Germinal center (tissue), 1 donor: ENCODE data around the gene DDX25.
A peak's percentile ranks its signal among the peaks of the same experiment; 100 is the strongest.
"Not testable (repeated sequence)": the region's sequence is repeated elsewhere in the genome, so short reads cannot be mapped to it uniquely, and the experiment has no call there.

Experiments used
- DNase-seq: peaks from one replicate; pipeline ENCODE4 v3.0.0; 2012; ENCODE audit warnings: mixed read lengths, low spot score

The DDX25 gene

DNA sequence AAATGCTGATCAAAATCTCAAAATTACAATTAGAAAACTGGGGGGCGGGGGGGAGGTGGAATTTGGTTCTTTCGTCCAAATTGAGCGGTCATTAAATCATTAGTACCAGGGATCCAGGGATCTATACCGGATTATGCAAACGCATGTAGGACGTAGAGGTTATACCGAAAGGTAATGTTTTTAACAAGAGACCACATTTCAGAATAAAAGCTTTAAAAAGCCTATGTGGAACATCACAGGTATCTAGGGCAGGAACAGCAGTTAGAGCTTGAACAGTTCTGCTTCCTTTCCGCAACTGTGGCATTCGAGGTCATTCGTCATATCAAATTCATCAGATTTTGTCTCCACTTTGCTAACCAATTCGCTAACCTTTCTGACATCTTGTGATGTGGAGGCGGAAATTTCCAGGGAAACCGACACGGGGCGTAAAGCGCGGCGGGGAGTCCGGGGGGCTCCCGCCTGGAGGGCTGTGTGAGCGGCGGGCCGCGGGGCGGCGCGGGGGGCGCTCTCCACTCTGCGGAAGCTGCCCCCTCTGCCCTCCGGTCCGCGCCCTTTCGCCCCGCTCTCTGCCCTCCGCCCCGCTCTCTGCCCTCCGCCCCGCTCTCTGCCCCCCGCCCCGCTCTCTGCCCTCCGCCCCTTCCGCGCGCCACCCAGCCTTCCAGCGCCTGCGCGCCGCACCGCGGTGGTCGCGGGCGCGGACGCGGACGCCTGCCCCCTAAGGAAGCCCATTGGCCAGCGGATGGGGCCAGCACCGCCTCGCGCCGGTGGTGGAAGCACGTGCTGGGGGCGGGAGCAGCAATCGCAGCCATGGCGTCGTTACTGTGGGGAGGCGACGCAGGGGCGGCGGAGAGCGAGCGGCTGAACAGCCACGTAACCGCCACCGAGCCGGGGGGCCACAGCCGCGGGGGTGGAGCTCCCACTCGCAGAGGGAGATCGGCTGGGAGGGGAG lies at the start of gene DDX25:
Gene DDX25 (plus strand): TSS at position 798 of the 949 bp plus-strand sequence. CDS start 10 bp downstream, at position 808.
- peak; percentile 6 for DNase-seq

DNA sequence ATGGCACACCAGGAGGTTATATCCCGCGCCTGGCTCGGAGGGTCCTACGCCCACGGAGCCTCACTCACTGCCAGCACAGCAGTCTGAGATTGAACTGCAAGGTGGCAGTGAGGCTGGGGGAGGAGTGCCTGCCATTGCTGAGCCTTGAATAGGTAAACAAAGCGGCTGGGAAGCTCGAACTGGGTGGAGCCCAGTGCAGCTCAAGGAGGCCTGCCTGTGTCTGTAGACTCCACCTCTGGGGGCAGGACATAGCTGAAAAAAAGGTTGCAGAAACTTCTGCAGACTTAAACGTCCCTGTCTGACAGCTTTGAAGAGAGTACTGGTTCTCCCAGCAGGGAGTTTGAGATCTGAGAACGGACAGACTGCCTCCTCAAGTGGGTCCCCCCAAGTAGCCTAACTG lies 46.6 kb upstream of the DDX25 start:
- DNase-seq: not testable (repeated sequence)

DNA sequence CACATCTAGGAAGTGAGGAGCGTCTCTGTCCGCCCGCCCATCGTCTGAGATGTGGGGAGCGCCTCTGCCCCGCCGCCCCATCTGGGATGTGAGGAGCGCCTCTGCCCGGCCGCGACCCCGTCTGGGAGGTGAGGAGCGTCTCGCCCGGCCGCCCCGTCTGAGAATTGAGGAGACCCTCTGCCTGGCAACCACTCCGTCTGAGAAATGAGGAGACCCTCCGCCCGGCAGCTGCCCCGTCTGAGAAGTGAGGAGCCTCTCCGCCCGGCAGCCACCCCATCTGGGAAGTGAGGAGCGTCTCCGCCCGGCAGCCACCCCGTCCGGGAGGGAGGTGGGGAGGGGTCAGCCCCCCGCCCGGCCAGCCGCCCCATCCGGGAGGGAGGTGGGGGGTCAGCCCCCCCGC lies 41.5 kb upstream of the DDX25 start:
- not testable (repeated sequence) for DNase-seq

DNA sequence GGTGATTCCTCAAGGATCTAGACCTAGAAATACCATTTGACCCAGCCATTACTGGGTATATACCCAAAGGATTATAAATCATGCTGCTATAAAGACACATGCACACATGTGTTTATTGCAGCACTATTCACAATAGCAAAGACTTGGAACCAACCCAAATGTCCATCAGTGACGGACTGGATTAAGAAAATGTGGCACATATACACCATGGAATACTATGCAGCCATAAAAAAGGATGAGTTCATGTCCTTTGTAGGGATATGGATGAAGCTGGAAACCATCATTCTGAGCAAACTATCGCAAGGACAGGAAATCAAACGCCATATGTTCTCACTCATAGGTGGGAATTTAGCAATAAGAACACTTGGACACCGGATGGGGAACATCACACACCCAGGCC lies 39.0 kb upstream of the DDX25 start:
- not testable (repeated sequence) for DNase-seq

DNA sequence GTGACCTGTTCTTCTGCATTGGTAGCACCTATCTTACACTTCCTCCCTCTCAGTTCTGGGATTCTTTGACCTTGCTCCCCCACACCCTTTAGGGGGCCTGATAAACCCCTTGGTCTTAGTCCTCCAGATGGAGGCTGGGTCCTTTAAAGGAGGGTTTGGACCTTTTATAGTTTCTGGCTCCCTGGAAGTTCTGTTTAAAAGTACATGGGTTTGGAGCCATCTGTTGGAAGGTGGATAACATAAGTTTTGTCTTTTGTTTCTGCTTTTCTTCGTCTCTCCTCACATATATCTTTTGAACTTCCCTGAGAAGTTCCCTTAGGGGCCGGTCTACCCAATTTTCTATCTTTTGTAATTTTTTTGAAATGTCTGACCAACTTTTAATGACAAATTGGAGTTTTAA lies 34.8 kb upstream of the DDX25 start:
- DNase-seq: no peak

DNA sequence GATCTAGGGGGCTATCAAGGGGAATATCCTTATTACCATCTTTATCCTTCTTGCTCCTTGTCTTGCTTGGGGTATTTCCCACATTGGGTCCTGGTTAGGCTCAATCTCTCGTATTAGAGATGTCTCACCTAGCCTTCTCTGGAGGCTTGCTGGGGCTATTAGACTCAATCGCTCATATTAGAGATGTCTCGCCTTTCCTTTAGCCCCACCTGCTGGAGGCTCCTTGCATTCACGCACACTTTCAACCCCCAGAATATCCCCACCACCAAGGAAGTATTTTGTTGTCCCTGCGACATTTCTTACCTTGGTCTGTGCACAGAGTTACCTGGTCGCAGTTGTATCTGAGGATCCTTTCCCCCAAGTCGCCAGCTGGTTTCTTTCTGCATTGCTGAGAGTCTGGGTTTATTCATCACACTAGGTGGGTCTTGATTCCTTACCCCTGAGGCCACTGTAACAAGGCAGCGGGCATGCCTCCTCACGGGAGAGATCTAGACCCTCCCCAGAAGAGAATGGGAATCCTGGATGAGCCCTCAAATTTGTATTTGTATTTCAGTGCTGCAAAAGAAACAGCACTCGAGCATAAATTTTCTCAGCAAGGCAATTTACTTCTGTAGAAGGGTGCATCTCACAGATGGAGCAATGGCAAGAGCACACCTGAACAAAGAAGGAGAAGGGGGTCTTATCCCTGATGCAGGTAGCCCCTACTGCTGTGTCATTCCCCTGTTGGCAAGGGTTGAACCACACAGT lies 32.7 kb upstream of the DDX25 start:
- peak; percentile 17 for DNase-seq

DNA sequence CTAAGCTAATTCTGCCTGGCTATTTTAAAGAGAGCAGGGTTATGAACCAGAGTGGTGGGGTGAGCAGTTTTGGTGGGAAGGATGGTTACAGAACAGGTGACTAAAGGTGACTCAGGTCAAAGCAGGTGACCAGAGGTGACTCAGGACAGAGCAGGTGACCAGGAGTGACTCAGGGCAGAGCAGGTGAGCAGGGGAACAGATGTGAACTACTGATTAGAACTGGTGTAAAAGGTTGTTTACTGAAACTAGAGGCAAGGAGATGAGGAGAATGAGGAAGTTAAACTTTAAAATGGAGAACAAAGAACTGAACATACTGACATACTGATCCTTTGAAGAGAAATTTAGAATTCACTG lies 32.2 kb upstream of the DDX25 start:
- DNase-seq: no peak

DNA sequence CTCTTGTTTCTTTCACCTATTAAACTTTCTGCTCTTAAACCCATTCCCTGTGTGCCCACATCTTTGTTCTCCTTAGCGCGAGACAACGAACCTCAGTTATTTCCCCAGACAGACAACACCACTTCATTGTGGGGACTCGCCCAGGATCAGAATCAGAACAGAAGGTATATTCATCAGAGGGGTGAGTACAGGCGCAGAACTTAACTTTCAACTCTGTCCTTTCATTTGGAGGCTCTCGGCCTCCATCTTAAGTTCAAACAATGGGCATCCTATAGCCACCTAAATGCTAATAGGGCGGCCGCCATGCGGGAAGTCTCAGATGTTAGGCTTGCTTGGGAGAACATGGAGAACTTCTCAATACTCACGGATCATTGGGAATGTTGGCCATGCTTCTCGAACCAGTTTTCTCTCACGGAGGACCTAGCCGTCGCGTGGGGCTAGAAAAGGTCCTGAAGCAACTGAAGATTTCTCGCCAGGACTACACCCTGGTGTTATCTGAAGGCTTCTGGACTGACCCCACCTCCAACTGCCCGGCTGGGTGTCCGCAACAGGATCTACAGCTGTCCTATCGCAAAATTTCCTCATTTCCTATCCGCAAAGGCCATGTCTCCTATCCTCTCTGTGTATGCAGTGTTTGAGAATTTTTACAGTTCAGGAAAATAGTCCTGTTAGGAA lies 30.3 kb upstream of the DDX25 start:
- DNase-seq: no peak

DNA sequence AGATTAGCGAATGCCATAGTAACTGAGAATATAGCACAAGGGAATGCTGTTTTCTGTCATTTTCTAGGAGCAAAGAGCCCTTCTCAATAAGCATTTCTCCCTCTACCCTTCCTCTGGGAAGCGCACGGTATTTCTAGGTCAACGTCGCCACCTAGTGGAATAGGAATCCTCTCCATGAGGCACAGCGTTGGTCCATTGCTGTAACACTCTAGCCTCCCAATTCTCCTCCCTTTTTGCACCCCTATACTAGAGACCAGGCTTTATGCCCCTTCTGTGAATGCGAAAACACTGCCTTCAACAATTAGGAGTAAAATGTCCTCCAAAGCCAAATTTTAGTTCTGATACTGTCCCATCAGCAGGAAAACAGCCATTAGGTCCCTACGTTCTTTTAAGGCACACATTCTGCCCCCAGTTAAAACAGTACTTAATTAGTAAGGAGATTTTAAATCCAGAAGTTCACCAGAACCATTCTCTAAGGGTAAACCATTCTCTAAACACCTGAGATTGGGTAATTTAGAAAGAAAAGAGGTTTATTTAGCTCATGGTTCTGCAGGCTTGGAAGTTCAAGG lies 29.7 kb upstream of the DDX25 start:
- DNase-seq: peak; percentile 14

DNA sequence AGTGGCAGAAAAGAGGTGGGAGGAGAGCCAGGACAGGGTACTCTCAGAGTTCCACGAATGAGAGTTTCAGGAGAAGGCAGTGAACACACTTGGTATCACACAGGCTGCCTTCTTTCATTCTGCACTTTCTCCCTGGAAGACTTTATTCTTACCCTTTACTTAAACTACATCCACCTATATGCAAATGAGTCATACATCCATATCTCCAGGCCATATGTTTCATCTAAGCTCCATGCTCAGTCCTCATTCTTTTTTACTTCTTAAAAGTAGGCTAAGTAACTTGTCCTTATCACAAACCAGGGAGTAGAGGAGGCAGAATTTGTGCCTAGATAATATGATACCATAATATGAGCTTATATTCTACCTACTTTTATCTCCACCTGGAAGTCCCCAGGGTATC lies 23.0 kb upstream of the DDX25 start:
- no peak for DNase-seq

DNA sequence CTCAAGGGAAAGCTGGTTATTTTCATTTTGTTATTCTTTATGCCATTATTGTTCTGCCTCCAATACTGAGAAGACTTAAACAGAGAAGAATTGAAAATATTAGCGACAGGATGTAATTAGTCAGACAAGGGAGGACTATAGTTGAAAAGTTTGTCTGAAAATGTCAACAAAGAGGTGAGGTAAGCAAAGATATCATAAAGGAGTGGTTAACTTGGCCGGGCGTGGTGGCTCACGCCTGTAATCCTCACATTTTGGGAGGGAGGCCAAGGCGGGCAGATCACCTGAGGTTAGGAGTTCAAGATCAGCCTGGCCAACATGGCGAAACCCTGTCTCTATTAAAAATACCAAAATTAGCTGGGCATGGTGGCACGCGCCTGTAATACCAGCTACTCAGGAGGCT lies 20.9 kb upstream of the DDX25 start:
- no peak for DNase-seq

DNA sequence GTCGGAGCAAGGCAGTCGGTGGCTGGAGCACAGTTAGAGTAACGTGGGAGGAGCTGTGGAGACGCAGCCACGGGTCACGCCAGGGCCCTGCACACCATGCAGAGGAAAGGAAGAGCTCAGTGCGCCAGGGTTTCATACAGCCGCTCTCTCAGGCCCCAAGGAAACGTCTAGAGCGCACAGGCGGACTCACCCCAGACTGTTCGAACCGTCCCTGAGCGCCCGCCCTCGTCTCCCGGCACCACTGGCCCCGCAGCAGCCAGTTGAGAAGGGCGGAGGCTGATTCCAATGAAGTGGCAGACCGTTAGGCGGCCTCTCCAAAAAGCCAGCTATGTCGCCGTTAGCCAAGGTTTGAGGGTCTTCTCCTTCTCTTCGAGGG lies 17.3 kb upstream of the DDX25 start:
- DNase-seq: peak; percentile 35

DNA sequence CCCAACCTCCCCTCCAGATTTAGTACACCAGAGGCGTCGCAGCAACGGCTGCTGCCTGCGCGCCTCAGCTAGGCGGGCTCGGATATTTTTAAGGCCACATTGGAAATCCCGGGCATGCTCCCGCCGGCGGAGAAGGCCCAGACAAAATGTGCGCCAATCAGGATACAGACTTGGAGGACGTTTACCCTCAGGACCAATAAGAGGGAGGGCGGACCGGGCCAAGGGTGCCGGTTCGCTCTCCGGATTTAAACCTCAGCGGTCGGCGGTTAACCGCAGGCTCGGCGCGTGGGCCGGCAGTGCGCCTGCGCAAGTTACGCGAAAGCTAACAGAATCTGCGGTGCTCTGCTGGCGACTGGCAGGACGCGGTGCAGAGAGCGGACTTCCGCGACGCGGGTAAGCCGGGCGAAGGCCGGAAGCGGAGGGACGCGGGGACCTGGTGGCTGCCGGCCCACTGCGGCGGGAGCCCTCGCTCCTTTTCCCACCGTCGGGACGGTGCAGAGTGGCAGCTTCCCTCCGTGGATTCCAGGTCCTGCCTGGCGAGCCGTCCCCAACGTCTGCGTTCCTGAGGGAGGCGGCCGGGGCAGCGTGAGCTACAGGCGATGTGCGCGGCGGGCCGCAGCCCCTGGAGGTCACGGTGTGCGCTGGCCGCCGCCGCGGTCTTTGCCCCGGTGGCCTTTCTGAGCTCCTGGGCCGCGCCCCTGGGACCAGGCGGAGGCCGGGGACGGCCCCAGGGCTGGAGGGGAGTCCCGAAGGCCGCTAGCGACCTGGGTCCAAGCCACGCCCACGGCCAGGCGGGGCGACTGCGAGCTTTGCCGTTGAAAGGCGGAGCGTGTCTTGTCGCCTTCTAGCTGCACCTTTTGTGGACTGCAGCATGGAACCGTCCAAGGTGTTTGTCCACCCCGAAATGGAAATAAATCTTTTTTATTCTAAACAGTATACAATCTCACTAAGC lies 16.7 kb upstream of the DDX25 start, which contains the start of gene HYLS1:
Gene HYLS1 (plus strand): TSS at position 296 of the 952 bp plus-strand sequence. CDS start 11,701 bp downstream, outside the sequence.
- DNase-seq: peak; percentile 95

DNA sequence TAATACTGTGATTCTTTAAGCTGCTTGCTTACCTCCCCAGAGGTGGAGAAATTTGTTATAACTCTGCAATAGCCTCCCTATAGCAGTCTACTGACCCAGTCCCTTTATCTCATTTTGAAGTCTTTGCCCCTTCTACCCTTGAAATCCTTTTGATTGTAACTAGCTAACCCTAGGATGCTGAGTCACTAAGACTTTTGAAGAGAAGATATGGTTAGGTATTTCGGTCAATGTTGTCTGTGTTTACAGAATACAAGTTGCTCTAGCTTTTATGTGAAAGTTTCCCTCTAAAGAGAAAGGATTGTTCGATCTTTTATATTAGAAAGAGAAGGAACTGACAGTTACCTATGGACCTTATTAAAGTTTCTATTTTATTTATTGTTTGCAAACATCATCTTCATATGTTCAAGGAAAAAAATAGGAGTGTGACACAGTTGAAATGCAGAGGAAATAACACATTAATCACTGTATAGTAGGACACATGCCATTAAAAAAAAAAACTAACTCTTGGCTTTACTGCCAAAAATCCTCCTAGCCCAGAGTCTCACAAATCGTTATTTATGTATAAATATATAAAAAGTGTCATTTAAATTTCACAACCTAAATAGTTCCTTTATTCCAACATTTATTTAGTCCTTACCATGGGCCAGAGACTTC lies 13.7 kb upstream of the DDX25 start:
- no peak for DNase-seq

DNA sequence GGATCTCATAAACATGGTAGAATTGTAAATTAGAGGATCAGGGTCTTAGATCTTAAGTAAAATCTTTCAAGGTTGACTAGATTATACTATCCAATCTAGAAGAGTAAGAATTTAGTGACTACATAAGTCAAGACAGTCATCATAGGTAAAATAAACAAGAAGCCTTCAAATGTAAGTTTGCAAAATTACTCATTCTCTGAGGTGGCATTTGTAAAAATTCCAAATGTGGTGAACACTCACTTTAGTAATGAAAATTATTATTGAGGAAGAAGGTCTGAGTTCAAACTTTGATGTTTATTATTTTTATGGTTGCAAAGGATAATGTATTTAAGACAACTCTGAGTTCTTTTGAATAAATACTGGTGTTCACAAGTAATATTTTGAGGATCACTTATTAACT lies 12.2 kb upstream of the DDX25 start:
- DNase-seq: no peak

DNA sequence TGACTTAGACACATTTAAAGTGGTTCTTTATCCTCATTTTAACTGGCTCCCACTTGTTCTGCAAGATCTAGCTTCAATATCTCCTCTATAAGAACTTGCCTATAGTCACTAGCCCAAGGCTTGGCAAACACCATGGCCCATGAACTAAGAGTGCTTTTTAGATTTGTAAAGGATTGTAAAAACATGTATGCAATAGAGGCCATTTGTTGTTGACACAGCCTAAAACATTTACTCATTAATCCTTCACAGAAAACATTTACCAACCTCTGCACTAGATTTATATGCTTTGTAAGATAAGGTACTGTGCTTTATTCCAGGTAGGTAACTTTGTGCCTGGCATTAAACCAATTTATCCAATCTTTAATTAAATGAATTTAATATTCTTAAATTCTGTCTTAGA lies 11.3 kb upstream of the DDX25 start:
- no peak for DNase-seq

DNA sequence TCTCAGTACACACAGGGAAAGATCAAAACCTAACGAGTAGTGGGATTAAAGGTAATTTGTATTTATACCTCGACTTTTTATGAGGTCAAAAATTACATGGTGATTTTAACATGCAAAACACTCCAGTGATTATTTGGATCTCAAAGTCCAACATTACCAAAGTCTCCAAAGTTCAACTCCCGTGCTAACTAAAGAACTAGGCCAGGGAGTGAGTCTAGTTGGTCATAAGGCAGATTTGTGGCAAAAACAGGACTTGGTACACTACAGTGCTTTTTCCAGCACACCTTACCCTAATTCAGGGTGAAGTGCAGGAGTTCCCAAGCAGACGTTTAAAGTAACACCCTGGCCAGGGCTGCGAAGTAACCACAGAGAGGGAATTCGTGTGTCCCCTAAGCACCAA lies 2.4 kb upstream of the DDX25 start:
- no peak for DNase-seq

DNA sequence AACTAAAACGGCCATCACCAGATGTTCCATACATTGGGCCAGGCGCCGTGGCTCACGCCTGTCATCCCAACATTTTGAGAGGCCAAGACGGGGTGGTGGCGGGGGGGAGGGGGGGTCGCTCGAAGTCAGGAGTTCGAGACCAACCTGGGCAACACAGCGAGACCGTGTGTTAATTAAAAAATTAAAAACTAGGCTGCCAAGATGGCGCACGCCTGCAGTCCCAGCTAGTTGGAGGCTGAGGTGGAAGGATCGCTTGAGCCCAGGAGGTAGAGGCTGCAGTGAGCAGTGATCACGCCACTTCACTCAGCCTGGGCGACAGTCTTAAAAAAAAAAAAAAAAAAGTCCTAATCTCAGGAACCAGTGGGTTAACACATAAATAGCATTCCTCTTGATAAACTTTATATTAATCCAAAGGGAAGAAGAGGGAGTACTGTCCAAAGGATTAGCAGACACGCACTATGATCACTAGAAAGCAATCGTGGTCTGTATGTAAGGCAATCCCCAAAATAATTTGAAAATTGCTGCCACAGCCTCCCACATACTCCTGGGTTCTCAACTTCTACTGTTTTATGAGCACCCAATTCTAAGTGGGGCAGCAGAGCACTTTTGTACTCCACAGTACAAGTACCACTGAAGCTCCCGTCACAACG lies 1.9 kb upstream of the DDX25 start:
- no peak for DNase-seq

DNA sequence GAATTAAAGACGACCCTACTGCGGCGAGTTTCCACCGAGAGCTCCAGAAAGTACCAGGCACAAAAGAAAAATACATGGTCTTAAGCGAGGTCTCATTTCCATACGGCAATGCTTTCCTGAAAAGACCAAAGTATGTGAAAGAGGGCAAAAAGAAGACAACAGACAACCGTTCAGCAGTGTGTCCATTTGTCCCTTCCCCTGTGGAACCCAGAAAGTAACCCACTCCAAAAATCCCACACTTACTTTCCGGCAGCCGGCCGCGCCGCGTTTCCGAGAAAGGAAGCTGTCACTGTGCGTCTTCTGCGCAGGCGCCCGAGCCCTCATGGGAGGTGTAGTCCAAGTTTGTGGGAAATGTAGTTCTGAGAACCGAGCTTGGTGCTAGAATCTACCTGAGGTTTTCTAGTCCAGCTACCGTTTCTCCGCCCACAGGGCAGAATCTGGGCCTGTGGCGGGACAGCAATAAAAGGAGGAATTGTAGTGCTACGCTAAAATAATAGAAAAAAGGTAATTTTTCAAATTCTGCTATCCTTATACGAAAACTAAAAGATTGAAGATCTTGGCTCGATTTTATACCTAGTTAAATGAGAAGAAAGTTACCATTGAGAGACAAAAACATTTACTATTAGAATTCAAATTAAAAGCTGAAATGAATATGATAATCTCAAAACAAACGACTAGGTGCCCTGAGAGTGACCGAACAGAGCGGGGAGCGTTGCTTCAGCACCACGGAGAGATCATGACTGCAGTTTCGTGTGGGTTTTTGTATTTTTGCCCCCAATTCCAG lies 1.2 kb upstream of the DDX25 start, which contains the start of gene PUS3:
Gene PUS3 (minus strand): TSS at position 280 of the 784 bp plus-strand sequence. CDS start 6,922 bp downstream, outside the sequence.
- DNase-seq: peak; percentile 86
